ENCODE data around the gene DGUOK.

DGUOK gene

GRCh38 chr2:73918856-73919255 lies 7.8 kb upstream of the DGUOK start:
- no peak for DNase-seq (ENCODE audit: low spot score)
- no peak overlapping the region for H4K8ac ChIP-seq (ENCODE audit: low read depth, low read length)
- no peak overlapping the region for H2BK5ac ChIP-seq (ENCODE audit: low read length)
- peaks cover 0 to 2% of the 10 kb centered on the region in 2 donors for H3K4me1 ChIP-seq (ENCODE audit: control insufficient read depth in 2 of 2, insufficient read depth in 1 of 2, low read depth in 1 of 2, low read length in 2 of 2)
- no peak overlapping the region for H3K9ac ChIP-seq (ENCODE audit: low read depth, low read length, poor library complexity)
- H3K27me3 ChIP-seq (ENCODE audit: control insufficient read depth in 3 of 3, insufficient read depth in 3 of 3, low read depth in 1 of 3, low read length in 3 of 3), result peaks cover 0 to 21% (median 0%) of the 10 kb centered on the region in 3 experiments
- no peak overlapping the region for H3K4me2 ChIP-seq (ENCODE audit: insufficient read depth, low read length, poor library complexity, severe bottlenecking)
- WGBS, 2 donors (ENCODE audit: extremely low coverage in 2 of 2, insufficient read length in 2 of 2, insufficient replicate concordance in 1 of 2), result no CpG with 5 or more reads among the region's 3 CpGs
- H2BK12ac ChIP-seq (ENCODE audit: low read length), result no peak overlapping the region
- no peak overlapping the region for H3K18ac ChIP-seq (ENCODE audit: low read length)
- no peak overlapping the region for H3K4me3 ChIP-seq (ENCODE audit: low read length in 2 of 2)
- H3K9me3 ChIP-seq (replicated peaks in 1 of 2; ENCODE audit: control insufficient read depth in 2 of 2, insufficient read depth in 1 of 2, low read depth in 1 of 2, low read length in 2 of 2), result no peaks in the 10 kb centered on the region
- no peak overlapping the region for H3K27ac ChIP-seq (replicated peaks; ENCODE audit: low read length)
- no peak overlapping the region for H3K23ac ChIP-seq (ENCODE audit: low read depth, low read length, poor library complexity)
- no peak overlapping the region for H4K91ac ChIP-seq (ENCODE audit: low read depth, low read length, poor library complexity)
- no peak overlapping the region for H2BK15ac ChIP-seq (ENCODE audit: low read length)
- H3K36me3 ChIP-seq (replicated peaks in 1 of 2; ENCODE audit: control insufficient read depth in 2 of 2, insufficient read depth in 2 of 2, low read length in 2 of 2), result no peaks in the 10 kb centered on the region
- no peak overlapping the region for H2BK120ac ChIP-seq (ENCODE audit: low read depth, low read length)
- no peak overlapping the region for H2AFZ ChIP-seq (ENCODE audit: low read length)
- no peak overlapping the region for H3K4ac ChIP-seq (ENCODE audit: low read length)
- H2AK5ac ChIP-seq (ENCODE audit: low read depth, low read length), result no peak overlapping the region
- H3K79me1 ChIP-seq (ENCODE audit: low read depth, low read length), result no peaks in the 10 kb centered on the region
- no peak overlapping the region for H3K14ac ChIP-seq (ENCODE audit: low read length)

GRCh38 chr2:73919596-73920228 lies 7.0 kb upstream of the DGUOK start:
- Histone ChIP-seq H4K91ac (ENCODE audit: low read depth, low read length, poor library complexity) (no peak overlapping the region), H3K79me1 (ENCODE audit: low read depth, low read length) (no peaks in the 10 kb centered on the region), H3K4me2 (ENCODE audit: insufficient read depth, low read length, poor library complexity, severe bottlenecking) (no peak overlapping the region), H3K4me1 (ENCODE audit: control insufficient read depth in 2 of 2, insufficient read depth in 1 of 2, low read depth in 1 of 2, low read length in 2 of 2) (peaks cover 0 to 2% of the 10 kb centered on the region in 2 donors), H2AK5ac (ENCODE audit: low read depth, low read length) (no peak overlapping the region), H3K4ac (ENCODE audit: low read length) (no peak overlapping the region), H3K9ac (ENCODE audit: low read depth, low read length, poor library complexity) (no peak overlapping the region), H3K27me3 (ENCODE audit: control insufficient read depth in 3 of 3, insufficient read depth in 3 of 3, low read depth in 1 of 3, low read length in 3 of 3) (peaks cover 0 to 21% (median 0%) of the 10 kb centered on the region in 3 experiments), H3K4me3 (ENCODE audit: low read length in 2 of 2) (no peak overlapping the region), H3K14ac (ENCODE audit: low read length) (no peak overlapping the region), H3K27ac (replicated peaks; ENCODE audit: low read length) (no peak overlapping the region), H3K9me3 (replicated peaks in 1 of 2; ENCODE audit: control insufficient read depth in 2 of 2, insufficient read depth in 1 of 2, low read depth in 1 of 2, low read length in 2 of 2) (no peaks in the 10 kb centered on the region), H3K18ac (ENCODE audit: low read length) (no peak overlapping the region), H2BK12ac (ENCODE audit: low read length) (no peak overlapping the region), H2AFZ (ENCODE audit: low read length) (no peak overlapping the region), H2BK120ac (ENCODE audit: low read depth, low read length) (no peak overlapping the region), H3K23ac (ENCODE audit: low read depth, low read length, poor library complexity) (no peak overlapping the region), H2BK15ac (ENCODE audit: low read length) (no peak overlapping the region), H4K8ac (ENCODE audit: low read depth, low read length) (no peak overlapping the region), H3K36me3 (replicated peaks in 1 of 2; ENCODE audit: control insufficient read depth in 2 of 2, insufficient read depth in 2 of 2, low read length in 2 of 2) (no peaks in the 10 kb centered on the region), H2BK5ac (ENCODE audit: low read length) (no peak overlapping the region)
- WGBS, 2 donors (ENCODE audit: extremely low coverage in 2 of 2, insufficient read length in 2 of 2, insufficient replicate concordance in 1 of 2), result no CpG with 5 or more reads among the region's 7 CpGs
- no peak for DNase-seq (ENCODE audit: low spot score)

DNA sequence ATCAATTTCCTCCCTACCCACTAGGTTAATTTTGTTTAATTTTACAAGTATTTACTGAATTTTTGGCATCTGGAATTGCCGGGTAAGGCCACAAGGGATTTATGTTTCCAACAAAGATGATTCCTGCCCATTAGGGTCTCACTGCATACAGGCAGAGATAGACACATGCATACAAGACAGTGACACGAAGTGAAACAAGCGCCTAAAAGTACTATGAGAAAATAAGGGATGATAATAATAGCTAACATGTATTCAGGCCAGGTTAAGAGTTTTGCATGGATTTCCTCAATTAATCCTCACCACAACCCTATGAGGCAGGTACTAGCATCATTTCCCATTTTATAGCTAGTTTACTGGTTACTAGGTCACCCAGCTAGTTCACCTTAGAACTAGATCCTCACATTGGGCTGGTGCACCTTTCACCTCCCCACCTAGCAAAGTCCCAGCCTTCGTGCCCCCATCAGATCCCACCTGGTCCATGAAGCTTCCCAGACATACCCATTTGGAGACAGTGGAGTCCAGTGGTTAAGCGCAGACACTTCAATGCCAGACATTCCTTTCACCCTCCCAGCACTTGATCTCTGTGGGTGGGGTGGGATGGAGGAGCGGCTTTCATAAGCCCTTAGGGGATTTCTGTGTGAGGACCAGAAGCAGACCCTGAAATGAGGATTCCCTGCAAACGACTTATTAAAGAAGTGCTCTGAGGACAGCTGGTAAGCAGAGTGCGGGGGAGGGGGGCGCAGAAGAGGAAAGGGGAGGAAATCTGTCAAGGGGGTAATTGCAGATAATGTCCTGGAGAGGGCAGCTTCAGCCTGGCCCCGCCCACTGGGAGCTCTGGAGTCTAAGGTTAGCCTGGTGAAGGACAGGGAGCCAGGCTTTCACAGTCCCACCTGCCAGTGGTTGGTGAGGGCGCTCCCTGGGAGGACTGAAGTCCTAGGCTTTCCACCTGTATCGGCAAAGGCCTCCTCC lies 5.8 kb upstream of the DGUOK start:
- H2BK15ac ChIP-seq (ENCODE audit: low read length), result peak overlapping the region; percentile 40
- no peak overlapping the region for H3K4ac ChIP-seq (ENCODE audit: low read length)
- no peak overlapping the region for H2BK120ac ChIP-seq (ENCODE audit: low read depth, low read length)
- no peak overlapping the region for H3K4me3 ChIP-seq (ENCODE audit: low read length in 2 of 2)
- H4K91ac ChIP-seq (ENCODE audit: low read depth, low read length, poor library complexity), result no peak overlapping the region
- H3K23ac ChIP-seq (ENCODE audit: low read depth, low read length, poor library complexity), result no peak overlapping the region
- no peak overlapping the region for H2BK12ac ChIP-seq (ENCODE audit: low read length)
- no peak overlapping the region for H2BK5ac ChIP-seq (ENCODE audit: low read length)
- H3K9me3 ChIP-seq (replicated peaks in 1 of 2; ENCODE audit: control insufficient read depth in 2 of 2, insufficient read depth in 1 of 2, low read depth in 1 of 2, low read length in 2 of 2), result no peaks in the 10 kb centered on the region
- no CpG with 5 or more reads among the region's 12 CpGs for WGBS, 2 donors (ENCODE audit: extremely low coverage in 2 of 2, insufficient read length in 2 of 2, insufficient replicate concordance in 1 of 2)
- H3K79me1 ChIP-seq (ENCODE audit: low read depth, low read length), result no peaks in the 10 kb centered on the region
- no peak overlapping the region for H2AK5ac ChIP-seq (ENCODE audit: low read depth, low read length)
- no peaks in the 10 kb centered on the region for H3K36me3 ChIP-seq (replicated peaks in 1 of 2; ENCODE audit: control insufficient read depth in 2 of 2, insufficient read depth in 2 of 2, low read length in 2 of 2)
- H3K14ac ChIP-seq (ENCODE audit: low read length), result no peak overlapping the region
- H3K27ac ChIP-seq (replicated peaks; ENCODE audit: low read length), result no peak overlapping the region
- peak overlapping the region; percentile 9 for H3K9ac ChIP-seq (ENCODE audit: low read depth, low read length, poor library complexity)
- peaks cover 0 to 2% of the 10 kb centered on the region in 2 donors for H3K4me1 ChIP-seq (ENCODE audit: control insufficient read depth in 2 of 2, insufficient read depth in 1 of 2, low read depth in 1 of 2, low read length in 2 of 2)
- no peak overlapping the region for H3K4me2 ChIP-seq (ENCODE audit: insufficient read depth, low read length, poor library complexity, severe bottlenecking)
- H3K27me3 ChIP-seq (ENCODE audit: control insufficient read depth in 3 of 3, insufficient read depth in 3 of 3, low read depth in 1 of 3, low read length in 3 of 3), result peaks cover 0 to 21% (median 0%) of the 10 kb centered on the region in 3 experiments
- DNase-seq (ENCODE audit: low spot score), result peak; percentile 33
- H2AFZ ChIP-seq (ENCODE audit: low read length), result peak overlapping the region; percentile 48
- H3K18ac ChIP-seq (ENCODE audit: low read length), result peak overlapping the region; percentile 77
- H4K8ac ChIP-seq (ENCODE audit: low read depth, low read length), result no peak overlapping the region

DNA sequence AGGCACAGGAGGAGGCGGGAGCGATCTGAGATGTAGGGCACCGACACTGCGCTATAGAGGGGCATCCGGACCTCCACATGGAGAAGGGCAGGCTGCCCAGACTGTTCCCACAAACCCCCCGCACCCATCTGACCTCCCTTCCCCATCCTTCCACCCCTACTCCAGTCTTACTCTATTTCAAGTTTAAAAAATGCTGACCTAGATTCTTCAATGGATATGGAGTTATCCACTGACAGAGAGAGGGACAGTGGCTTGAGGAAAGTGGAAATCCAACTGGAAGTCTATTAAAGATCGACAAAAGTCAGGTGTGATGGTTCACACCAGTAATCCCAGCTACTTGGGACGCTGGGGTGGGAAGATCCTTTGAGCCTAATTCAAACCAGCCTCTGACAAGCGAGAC lies 5.1 kb upstream of the DGUOK start:
- H3K27ac ChIP-seq (replicated peaks; ENCODE audit: low read length), result no peak overlapping the region
- no CpG with 5 or more reads among the region's 9 CpGs for WGBS, 2 donors (ENCODE audit: extremely low coverage in 2 of 2, insufficient read length in 2 of 2, insufficient replicate concordance in 1 of 2)
- no peak for DNase-seq (ENCODE audit: low spot score)
- no peak overlapping the region for H2AK5ac ChIP-seq (ENCODE audit: low read depth, low read length)
- H3K14ac ChIP-seq (ENCODE audit: low read length), result no peak overlapping the region
- H3K18ac ChIP-seq (ENCODE audit: low read length), result peak overlapping the region; percentile 77
- H2AFZ ChIP-seq (ENCODE audit: low read length), result peak overlapping the region; percentile 48
- no peak overlapping the region for H3K4me3 ChIP-seq (ENCODE audit: low read length in 2 of 2)
- H3K23ac ChIP-seq (ENCODE audit: low read depth, low read length, poor library complexity), result no peak overlapping the region
- H3K4ac ChIP-seq (ENCODE audit: low read length), result no peak overlapping the region
- peaks cover 0 to 21% (median 0%) of the 10 kb centered on the region in 3 experiments for H3K27me3 ChIP-seq (ENCODE audit: control insufficient read depth in 3 of 3, insufficient read depth in 3 of 3, low read depth in 1 of 3, low read length in 3 of 3)
- H3K9ac ChIP-seq (ENCODE audit: low read depth, low read length, poor library complexity), result peak overlapping the region; percentile 9
- no peak overlapping the region for H3K4me2 ChIP-seq (ENCODE audit: insufficient read depth, low read length, poor library complexity, severe bottlenecking)
- peaks cover 0 to 2% of the 10 kb centered on the region in 2 donors for H3K4me1 ChIP-seq (ENCODE audit: control insufficient read depth in 2 of 2, insufficient read depth in 1 of 2, low read depth in 1 of 2, low read length in 2 of 2)
- H3K9me3 ChIP-seq (replicated peaks in 1 of 2; ENCODE audit: control insufficient read depth in 2 of 2, insufficient read depth in 1 of 2, low read depth in 1 of 2, low read length in 2 of 2), result no peaks in the 10 kb centered on the region
- H4K8ac ChIP-seq (ENCODE audit: low read depth, low read length), result no peak overlapping the region
- no peaks in the 10 kb centered on the region for H3K79me1 ChIP-seq (ENCODE audit: low read depth, low read length)
- H4K91ac ChIP-seq (ENCODE audit: low read depth, low read length, poor library complexity), result no peak overlapping the region
- H2BK120ac ChIP-seq (ENCODE audit: low read depth, low read length), result no peak overlapping the region
- H3K36me3 ChIP-seq (replicated peaks in 1 of 2; ENCODE audit: control insufficient read depth in 2 of 2, insufficient read depth in 2 of 2, low read length in 2 of 2), result no peaks in the 10 kb centered on the region
- no peak overlapping the region for H2BK5ac ChIP-seq (ENCODE audit: low read length)
- no peak overlapping the region for H2BK15ac ChIP-seq (ENCODE audit: low read length)
- no peak overlapping the region for H2BK12ac ChIP-seq (ENCODE audit: low read length)
